ENCODE measurements around the gene CCDC198. TPM values are rescaled to one million over a fixed set of nuclear protein-coding genes. Genes with fewer than 3 reads are reported as not detected.
A peak's percentile ranks its signal among the peaks of the same experiment; 100 is the strongest.

CCDC198 gene
- total and polyA plus RNA-seq, 4 donors, result 11.2 to 47.7 (median 18.6) TPM

DNA sequence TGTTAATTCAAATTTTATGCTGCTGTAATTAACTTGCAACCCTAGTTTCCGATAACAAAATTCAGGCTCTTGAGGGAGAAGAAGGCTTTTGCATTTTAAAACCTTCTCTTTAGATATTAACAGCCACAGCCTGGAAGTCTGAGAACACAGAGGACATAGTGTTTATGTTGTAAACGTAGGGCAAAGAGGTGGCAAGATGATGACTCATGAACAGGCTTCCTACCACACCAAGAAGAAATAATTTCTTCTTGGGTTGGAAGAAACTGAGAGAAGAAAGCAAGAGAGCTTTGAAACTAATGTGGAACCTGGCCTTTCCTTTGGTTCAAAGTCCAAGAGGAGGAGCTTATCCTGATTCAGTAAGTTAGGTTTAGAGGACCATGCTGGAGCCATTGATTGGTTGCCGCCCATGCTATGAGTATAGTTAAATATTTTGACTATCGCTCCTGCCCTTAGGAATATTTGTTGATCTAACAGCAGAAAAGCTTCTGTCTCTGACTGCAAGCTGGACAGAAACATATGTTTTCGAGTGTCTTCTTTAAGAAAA lies 31.8 kb downstream of the CCDC198 start:
- no peak overlapping the region for H3K27ac ChIP-seq (ENCODE audit: low read depth in 1 of 2, low read length in 2 of 2)
- H3K27me3 ChIP-seq (ENCODE audit: control insufficient read depth in 4 of 4, insufficient read depth in 4 of 4, low read length in 3 of 4), result no peaks in the 10 kb centered on the region
- no peaks in the 10 kb centered on the region for H3K9me3 ChIP-seq (ENCODE audit: control insufficient read depth in 4 of 4, low read length in 3 of 4)
- DNase-seq (ENCODE audit: low spot score), result no peak
- no peak overlapping the region for H3K9ac ChIP-seq (ENCODE audit: low read depth in 1 of 2, low read length in 2 of 2)
- TF ChIP-seq, protein P1, sequence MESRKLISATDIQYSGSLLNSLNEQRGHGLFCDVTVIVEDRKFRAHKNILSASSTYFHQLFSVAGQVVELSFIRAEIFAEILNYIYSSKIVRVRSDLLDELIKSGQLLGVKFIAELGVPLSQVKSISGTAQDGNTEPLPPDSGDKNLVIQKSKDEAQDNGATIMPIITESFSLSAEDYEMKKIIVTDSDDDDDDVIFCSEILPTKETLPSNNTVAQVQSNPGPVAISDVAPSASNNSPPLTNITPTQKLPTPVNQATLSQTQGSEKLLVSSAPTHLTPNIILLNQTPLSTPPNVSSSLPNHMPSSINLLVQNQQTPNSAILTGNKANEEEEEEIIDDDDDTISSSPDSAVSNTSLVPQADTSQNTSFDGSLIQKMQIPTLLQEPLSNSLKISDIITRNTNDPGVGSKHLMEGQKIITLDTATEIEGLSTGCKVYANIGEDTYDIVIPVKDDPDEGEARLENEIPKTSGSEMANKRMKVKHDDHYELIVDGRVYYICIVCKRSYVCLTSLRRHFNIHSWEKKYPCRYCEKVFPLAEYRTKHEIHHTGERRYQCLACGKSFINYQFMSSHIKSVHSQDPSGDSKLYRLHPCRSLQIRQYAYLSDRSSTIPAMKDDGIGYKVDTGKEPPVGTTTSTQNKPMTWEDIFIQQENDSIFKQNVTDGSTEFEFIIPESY (IDR thresholded peaks at IDR 0.05), result no peak
- TF ChIP-seq HNF4A (conservative IDR thresholded peaks at IDR 0.05), result peak in 1 of 2 donors; percentile 35
- H3K4me3 ChIP-seq (ENCODE audit: low read depth in 1 of 3, low read length in 3 of 3), result no peak overlapping the region
- 74% methylated on average over 5 of the region's 5 CpGs for WGBS
- H3K36me3 ChIP-seq (ENCODE audit: control insufficient read depth in 4 of 4, insufficient read depth in 3 of 4, low read depth in 1 of 4, low read length in 3 of 4), result no peaks in the 10 kb centered on the region
- H3K4me1 ChIP-seq (ENCODE audit: control insufficient read depth in 4 of 4, insufficient read depth in 4 of 4, low read length in 3 of 4), result no peaks in the 10 kb centered on the region

DNA sequence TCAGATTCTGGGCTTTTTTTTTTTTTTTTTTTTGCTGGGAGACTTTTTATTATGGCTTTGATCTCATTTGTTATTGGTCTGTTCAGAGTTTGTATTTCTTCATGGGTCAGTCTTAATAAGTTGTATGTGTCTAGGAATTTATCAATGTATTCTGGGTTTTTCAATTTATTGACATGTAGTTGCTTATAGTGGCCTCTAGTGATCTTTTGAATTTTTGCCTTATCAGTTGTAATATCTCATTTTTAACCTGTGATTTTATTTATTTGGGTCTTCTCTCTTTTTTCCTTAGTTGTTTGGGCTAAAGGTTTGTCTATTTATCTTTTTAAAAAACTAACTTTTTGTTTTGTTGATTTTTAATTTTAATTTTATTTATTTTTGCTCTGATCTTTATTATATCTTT lies 57.7 kb downstream of the CCDC198 start:
- Histone ChIP-seq H3K4me1 (ENCODE audit: control insufficient read depth in 4 of 4, insufficient read depth in 4 of 4, low read length in 3 of 4) (no peaks in the 10 kb centered on the region), H3K9me3 (ENCODE audit: control insufficient read depth in 4 of 4, low read length in 3 of 4) (no peaks in the 10 kb centered on the region), H3K4me3 (ENCODE audit: low read depth in 1 of 3, low read length in 3 of 3) (no peak overlapping the region), H3K36me3 (ENCODE audit: control insufficient read depth in 4 of 4, insufficient read depth in 3 of 4, low read depth in 1 of 4, low read length in 3 of 4) (no peaks in the 10 kb centered on the region), H3K27ac (ENCODE audit: low read depth in 1 of 2, low read length in 2 of 2) (no peak overlapping the region), H3K9ac (ENCODE audit: low read depth in 1 of 2, low read length in 2 of 2) (no peak overlapping the region), H3K27me3 (ENCODE audit: control insufficient read depth in 4 of 4, insufficient read depth in 4 of 4, low read length in 3 of 4) (no peaks in the 10 kb centered on the region)
- TF ChIP-seq, protein P2, sequence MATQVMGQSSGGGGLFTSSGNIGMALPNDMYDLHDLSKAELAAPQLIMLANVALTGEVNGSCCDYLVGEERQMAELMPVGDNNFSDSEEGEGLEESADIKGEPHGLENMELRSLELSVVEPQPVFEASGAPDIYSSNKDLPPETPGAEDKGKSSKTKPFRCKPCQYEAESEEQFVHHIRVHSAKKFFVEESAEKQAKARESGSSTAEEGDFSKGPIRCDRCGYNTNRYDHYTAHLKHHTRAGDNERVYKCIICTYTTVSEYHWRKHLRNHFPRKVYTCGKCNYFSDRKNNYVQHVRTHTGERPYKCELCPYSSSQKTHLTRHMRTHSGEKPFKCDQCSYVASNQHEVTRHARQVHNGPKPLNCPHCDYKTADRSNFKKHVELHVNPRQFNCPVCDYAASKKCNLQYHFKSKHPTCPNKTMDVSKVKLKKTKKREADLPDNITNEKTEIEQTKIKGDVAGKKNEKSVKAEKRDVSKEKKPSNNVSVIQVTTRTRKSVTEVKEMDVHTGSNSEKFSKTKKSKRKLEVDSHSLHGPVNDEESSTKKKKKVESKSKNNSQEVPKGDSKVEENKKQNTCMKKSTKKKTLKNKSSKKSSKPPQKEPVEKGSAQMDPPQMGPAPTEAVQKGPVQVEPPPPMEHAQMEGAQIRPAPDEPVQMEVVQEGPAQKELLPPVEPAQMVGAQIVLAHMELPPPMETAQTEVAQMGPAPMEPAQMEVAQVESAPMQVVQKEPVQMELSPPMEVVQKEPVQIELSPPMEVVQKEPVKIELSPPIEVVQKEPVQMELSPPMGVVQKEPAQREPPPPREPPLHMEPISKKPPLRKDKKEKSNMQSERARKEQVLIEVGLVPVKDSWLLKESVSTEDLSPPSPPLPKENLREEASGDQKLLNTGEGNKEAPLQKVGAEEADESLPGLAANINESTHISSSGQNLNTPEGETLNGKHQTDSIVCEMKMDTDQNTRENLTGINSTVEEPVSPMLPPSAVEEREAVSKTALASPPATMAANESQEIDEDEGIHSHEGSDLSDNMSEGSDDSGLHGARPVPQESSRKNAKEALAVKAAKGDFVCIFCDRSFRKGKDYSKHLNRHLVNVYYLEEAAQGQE (IDR thresholded peaks at IDR 0.05), result no peak
- TF ChIP-seq EGR1 (IDR thresholded peaks at IDR 0.05; ENCODE audit: low read depth in 2 of 2), result no peak
- TF ChIP-seq RAD21 (IDR thresholded peaks at IDR 0.05), result no peak
- no peak for TF ChIP-seq HNF4G (IDR thresholded peaks at IDR 0.05)
- TF ChIP-seq, protein P3, sequence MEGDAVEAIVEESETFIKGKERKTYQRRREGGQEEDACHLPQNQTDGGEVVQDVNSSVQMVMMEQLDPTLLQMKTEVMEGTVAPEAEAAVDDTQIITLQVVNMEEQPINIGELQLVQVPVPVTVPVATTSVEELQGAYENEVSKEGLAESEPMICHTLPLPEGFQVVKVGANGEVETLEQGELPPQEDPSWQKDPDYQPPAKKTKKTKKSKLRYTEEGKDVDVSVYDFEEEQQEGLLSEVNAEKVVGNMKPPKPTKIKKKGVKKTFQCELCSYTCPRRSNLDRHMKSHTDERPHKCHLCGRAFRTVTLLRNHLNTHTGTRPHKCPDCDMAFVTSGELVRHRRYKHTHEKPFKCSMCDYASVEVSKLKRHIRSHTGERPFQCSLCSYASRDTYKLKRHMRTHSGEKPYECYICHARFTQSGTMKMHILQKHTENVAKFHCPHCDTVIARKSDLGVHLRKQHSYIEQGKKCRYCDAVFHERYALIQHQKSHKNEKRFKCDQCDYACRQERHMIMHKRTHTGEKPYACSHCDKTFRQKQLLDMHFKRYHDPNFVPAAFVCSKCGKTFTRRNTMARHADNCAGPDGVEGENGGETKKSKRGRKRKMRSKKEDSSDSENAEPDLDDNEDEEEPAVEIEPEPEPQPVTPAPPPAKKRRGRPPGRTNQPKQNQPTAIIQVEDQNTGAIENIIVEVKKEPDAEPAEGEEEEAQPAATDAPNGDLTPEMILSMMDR (IDR thresholded peaks at IDR 0.05; ENCODE audit: low read depth, low read length, missing input control), result no peak
- TF ChIP-seq RXRA (IDR thresholded peaks at IDR 0.05), result no peak
- TF ChIP-seq, protein P4, sequence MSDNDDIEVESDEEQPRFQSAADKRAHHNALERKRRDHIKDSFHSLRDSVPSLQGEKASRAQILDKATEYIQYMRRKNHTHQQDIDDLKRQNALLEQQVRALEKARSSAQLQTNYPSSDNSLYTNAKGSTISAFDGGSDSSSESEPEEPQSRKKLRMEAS (IDR thresholded peaks at IDR 0.05), result no peak
- TF ChIP-seq FOXA2 (IDR thresholded peaks at IDR 0.05), result no peak
- TF ChIP-seq YY1 (IDR thresholded peaks at IDR 0.05), result no peak
- no peak for DNase-seq (ENCODE audit: low spot score)

Data from liver (tissue), 9 donors.